K562 (cell line): ENCODE measurements around the gene SDK1. TPM values are rescaled to one million over a fixed set of nuclear protein-coding genes. Genes with fewer than 3 reads are reported as not detected.
A peak's percentile ranks its signal among the peaks of the same experiment; 100 is the strongest.

Experiments used
- ATAC-seq: fragments of 200-7000 bp; cut with Tn5 transposase; 3 replicates; pipeline ENCODE4 v1.9.1; 2020; ENCODE audit warnings: moderate library complexity
- BruUV-seq: library from RNA; stranded (reverse); fragments of 400-500 nt; replicated peaks from 2 replicates; lab custom pipeline; 2021; lab: Mats Ljungman, UMichigan
- CTCF ChIA-PET: fragments of 300-600 bp; formaldehyde crosslinking; extraction: SDS; loops from one replicate; lab custom pipeline; 2021; ENCODE audit warnings: low intra/inter-chr PET ratio; lab: Yijun Ruan, JAX
- POLR2A ChIA-PET: fragments of 300-600, 350-650 bp; sonication (Branson Sonifier 250); formaldehyde crosslinking; extraction: SDS; loops from one replicate; lab custom pipeline; 2021; ENCODE audit warnings: antibody characterized with exemption, inconsistent platforms; lab: Yijun Ruan, JAX
- DNase-seq, 4 experiments: peaks; one replicate each; pipeline versions ENCODE4 v3.0.0 to v3.0.0-alpha.2; 2011 to 2018; ENCODE audit warnings: low spot score in 3 of 4, mixed read lengths in 3 of 4; ENCODE audit errors: extremely low read depth in 1 of 4
- FAIRE-seq: peaks from 2 replicates; lab custom pipeline; 2011; peaks lifted over from hg19 to GRCh38; lab: Jason Lieb, UNC
- H2AFZ ChIP-seq: 2 replicates; pipeline ENCODE4 v1.6.0; 2011; ENCODE audit warnings: low read depth, low read length, control low read depth, inconsistent platforms
- H3K27ac ChIP-seq: fragments of 200-600 bp; 3 replicates; pipeline ENCODE4 v1.8.0; 2011; ENCODE audit warnings: low read depth, mild to moderate bottlenecking, control low read depth, inconsistent platforms, low read length, moderate library complexity, mixed read lengths; ENCODE audit errors: extremely low read depth
- H3K27me3 ChIP-seq, 2 experiments: fragments of 300-600 bp in 1 of 2; 2 replicates in 1 of 2; 3 replicates in 1 of 2; pipeline versions ENCODE4 v1.6.0 to v1.8.0; 2011; ENCODE audit warnings: inconsistent platforms in 2 of 2, low read length in 2 of 2, mild to moderate bottlenecking in 1 of 2, mixed read lengths in 1 of 2, moderate library complexity in 1 of 2; ENCODE audit not compliant: control insufficient read depth in 2 of 2, insufficient read depth in 2 of 2
- H3K36me3 ChIP-seq: fragments of 300-600 bp; 3 replicates; pipeline ENCODE4 v1.8.0; 2011; ENCODE audit warnings: mild to moderate bottlenecking, low read length, inconsistent platforms; ENCODE audit not compliant: control insufficient read depth, insufficient read depth
- H3K4me1 ChIP-seq, 2 experiments: fragments of 200-600 bp in 1 of 2; replicated peaks in 1 of 2; 2 replicates in 1 of 2; 3 replicates in 1 of 2; pipeline versions ENCODE4 v1.5.1 to v1.8.0; 2011; ENCODE audit warnings: inconsistent platforms in 2 of 2, low read length in 2 of 2, mild to moderate bottlenecking in 1 of 2, mixed read lengths in 1 of 2, moderate library complexity in 1 of 2; ENCODE audit not compliant: control insufficient read depth in 2 of 2, insufficient read depth in 2 of 2
- H3K4me2 ChIP-seq: 2 replicates; pipeline ENCODE4 v1.6.1; 2011; ENCODE audit warnings: low read length, control low read depth, inconsistent platforms, mixed read lengths; ENCODE audit not compliant: insufficient read depth
- H3K4me3 ChIP-seq: fragments of 200-600 bp; sonication (generic), shearing (Covaris generic); 2 replicates; pipeline ENCODE4 v1.5.1; 2016; ENCODE audit warnings: control low read depth, inconsistent platforms
- H3K79me2 ChIP-seq: fragments of 200-600 bp; 3 replicates; pipeline ENCODE4 v1.8.0; 2011; ENCODE audit warnings: low read length, inconsistent platforms; ENCODE audit not compliant: control insufficient read depth, insufficient read depth
- H3K9ac ChIP-seq, 2 experiments: 2 replicates each; pipeline versions ENCODE4 v1.6.0 to v1.6.1; 2011; ENCODE audit warnings: low read depth in 2 of 2, low read length in 2 of 2, control low read depth in 1 of 2, inconsistent platforms in 1 of 2, mild to moderate bottlenecking in 1 of 2, mixed read lengths in 1 of 2; ENCODE audit not compliant: insufficient read depth in 1 of 2
- H3K9me1 ChIP-seq: one replicate; pipeline ENCODE4 v1.6.0; 2011; ENCODE audit warnings: inconsistent platforms, mild to moderate bottlenecking, low read length, moderate library complexity; ENCODE audit not compliant: control insufficient read depth, insufficient read depth
- H3K9me3 ChIP-seq: replicated peaks from 2 replicates; pipeline ENCODE4 v1.5.1; 2011; ENCODE audit warnings: low read depth, low read length, inconsistent platforms; ENCODE audit not compliant: control insufficient read depth, insufficient read depth
- H4K20me1 ChIP-seq: replicated peaks from 2 replicates; pipeline ENCODE4 v1.6.1; 2011; ENCODE audit warnings: low read length, inconsistent platforms, mixed read lengths; ENCODE audit not compliant: control insufficient read depth, insufficient read depth
- FOSL1 ChIP-seq: fragments of 200-800 bp; sonication (Bioruptor generic); conservative IDR thresholded peaks from 2 replicates; pipeline ENCODE4 v1.6.1; 2016; ENCODE audit warnings: missing genetic modification characterization, missing compliant biosample characterization
- NFXL1 ChIP-seq: fragments of 450-650 bp; formaldehyde crosslinking; IDR thresholded peaks from 2 replicates; pipeline ENCODE4 v1.4.0; 2021; ENCODE audit warnings: mild to moderate bottlenecking
- RBM25 ChIP-seq: fragments of 200-400 bp; formaldehyde crosslinking; IDR thresholded peaks from 2 replicates; pipeline ENCODE4 v1.6.1; 2018; ENCODE audit warnings: low read length, low read depth, moderate library complexity; ENCODE audit not compliant: severe bottlenecking
- SPI1 ChIP-seq: IDR thresholded peaks from 2 replicates; pipeline ENCODE4 v1.6.1; 2011; ENCODE audit warnings: low read depth, low read length, control low read depth, borderline replicate concordance
- TAF1 ChIP-seq: IDR thresholded peaks from 2 replicates; pipeline ENCODE4 v1.6.1; 2011; ENCODE audit warnings: mild to moderate bottlenecking, low read length, moderate library complexity; ENCODE audit not compliant: insufficient read depth, control insufficient read depth, severe bottlenecking; ENCODE audit errors: extremely low read depth
- ZFP1 ChIP-seq: fragments of 450-650 bp; formaldehyde crosslinking; IDR thresholded peaks from 2 replicates; pipeline ENCODE4 v1.4.0; 2020; ENCODE audit warnings: mild to moderate bottlenecking, mixed read lengths
- WGBS: fragments of 100-300 bp; shearing (Covaris generic); methylation state at CpG from one replicate; pipeline ENCODE4 v1.1.6; 2016; ENCODE audit warnings: low coverage, mixed read lengths; ENCODE audit not compliant: insufficient coverage; ENCODE audit errors: missing lambda C conversion rate; 5-methylcytosine and 5-hydroxymethylcytosine counted together
- in situ Hi-C: fragments of 300-500 bp; cut with MboI; formaldehyde crosslinking; loops from 4 replicates; pipeline ENCODE4 v1.15.0; 2018; ENCODE audit warnings: inconsistent platforms, mixed read lengths
- intact Hi-C: fragments of 100-400 bp; cut with micrococcal nuclease; formaldehyde crosslinking; loops from 2 replicates; pipeline ENCODE4 v1.14.2; 2022
- polyA plus RNA-seq, 8 experiments: library from polyadenylated mRNA; depleted of rRNA in 4 of 8; stranded (reverse) in 5 of 8; unstranded in 3 of 8; fragments of >200 nt; fragmentation: Nextera tagmentation in 2 of 8; fragmentation: Illumina TruSeq in 1 of 8; extraction: Ambion mirVana in 2 of 8; extraction: Trizol in 1 of 8; gene quantifications; 2 replicates each; pipeline versions ENCODE4 v1.2.1 to v1.2.3, GENCODE V29; 2011 to 2014; ENCODE audit warnings: inconsistent platforms in 1 of 8, missing spikeins in 1 of 8
- total RNA-seq, 7 experiments: library from RNA; depleted of rRNA in 6 of 7; stranded (reverse); fragments of >200 nt in 6 of 7; fragmentation: Illumina TruSeq in 2 of 7; extraction: Trizol in 2 of 7; gene quantifications; 2 replicates each; pipeline versions ENCODE4 v1.2.1 to v1.2.3, GENCODE V29; 2011 to 2021; ENCODE audit warnings: low replicate concordance in 1 of 7

Gene SDK1
- total and polyA plus RNA-seq, 9 of the 15 experiments (the other 6 are each of a cell fraction or from before 2014, with no cell fraction given) = 0.16 TPM; not detected in 8

DNA sequence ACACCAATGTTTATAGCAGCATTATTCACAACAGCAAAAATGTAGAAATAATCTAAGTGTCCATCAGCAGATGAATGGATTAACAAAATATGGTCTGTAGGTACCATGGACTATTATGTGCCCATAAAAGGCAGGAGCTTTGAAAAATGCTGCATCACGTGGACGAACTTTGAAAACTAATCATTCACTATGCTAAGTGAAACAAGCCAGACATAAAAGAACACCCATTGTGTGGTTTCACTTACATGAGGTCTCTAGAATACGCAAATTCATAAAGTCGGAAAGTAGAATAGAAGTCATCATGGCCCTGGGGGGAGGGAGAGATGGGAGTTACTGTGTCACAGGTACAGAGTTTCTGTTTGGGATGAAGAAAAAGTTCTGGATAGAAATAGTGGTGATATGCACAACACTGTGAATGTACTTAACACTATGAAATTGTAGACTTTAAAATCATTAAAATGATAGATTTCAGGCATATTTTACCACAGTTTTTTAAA, 377.3 kb downstream of the SDK1 start:
- Histone ChIP-seq H2AFZ (no peak overlapping the region), H3K27me3 (peaks cover 0 to under 1% of the 10 kb centered on the region in 2 experiments; a peak in 2 of 5 replicates), H3K9ac (no peak overlapping the region), H3K36me3 (no peaks in the 10 kb centered on the region), H3K79me2 (no peaks in the 10 kb centered on the region), H3K4me3 (no peak overlapping the region), H3K4me1 (no peaks in the 10 kb centered on the region), H4K20me1 (no peaks in the 10 kb centered on the region), H3K9me1 (no peaks in the 10 kb centered on the region), H3K4me2 (no peak overlapping the region), H3K9me3 (no peaks in the 10 kb centered on the region), H3K27ac (no peak overlapping the region)
- POLR2A ChIA-PET = no interaction called here
- intact Hi-C loops = no loop called here
- 0% methylated on average over 4 of the region's 4 CpGs for WGBS
- CTCF ChIA-PET = no interaction called here
- FAIRE-seq = no peak
- no peak for DNase-seq
- in situ Hi-C loops = no loop called here
- TF ChIP-seq TAF1 = no peak
- no peak for TF ChIP-seq SPI1
- TF ChIP-seq NFXL1 (CRISPR knock-in tag) = no peak
- no peak for TF ChIP-seq ZFP1 (CRISPR knock-in tag)
- ATAC-seq = no peak
- no TSS peak for BruUV-seq

DNA sequence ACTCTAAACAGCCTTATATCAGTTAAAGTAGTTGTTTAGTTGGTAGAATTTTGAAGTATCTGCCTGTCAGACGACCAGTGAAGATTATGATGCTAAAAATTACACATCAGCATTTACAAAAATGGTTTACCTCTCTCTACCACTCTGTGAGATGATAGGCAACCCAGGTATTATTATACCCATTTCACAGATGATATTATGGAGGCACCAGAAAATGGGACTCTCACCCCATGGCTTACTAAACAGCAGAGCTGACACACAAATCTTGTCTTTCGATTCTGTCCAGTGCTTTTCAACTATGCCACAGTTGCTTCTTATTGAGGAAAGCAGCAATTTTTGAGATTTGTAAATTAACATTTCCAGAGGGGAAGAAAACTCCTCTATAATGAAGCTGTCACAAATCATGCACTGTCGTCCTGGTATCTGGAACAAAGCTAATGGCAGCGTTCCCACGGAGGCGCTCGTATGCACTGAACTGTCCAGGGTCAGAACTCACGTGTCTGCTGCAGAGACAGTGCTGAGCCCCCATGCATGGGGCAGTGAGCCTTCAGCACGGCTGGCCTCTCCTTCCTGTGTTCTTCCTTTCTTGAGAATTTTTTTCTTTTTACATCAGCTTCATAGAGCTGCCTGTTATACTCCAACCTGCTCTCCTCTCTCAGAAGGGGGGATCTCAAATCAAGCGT, 381.1 kb downstream of the SDK1 start:
- Histone ChIP-seq H3K4me1 (no peaks in the 10 kb centered on the region), H3K9me1 (no peaks in the 10 kb centered on the region), H3K27me3 (peaks cover 0 to 9% of the 10 kb centered on the region in 2 experiments; a peak in 2 of 5 replicates), H3K27ac (no peak overlapping the region), H2AFZ (no peak overlapping the region), H3K36me3 (no peaks in the 10 kb centered on the region), H3K9ac (no peak overlapping the region), H3K9me3 (no peaks in the 10 kb centered on the region), H3K4me3 (no peak overlapping the region), H4K20me1 (no peaks in the 10 kb centered on the region), H3K79me2 (no peaks in the 10 kb centered on the region), H3K4me2 (no peak overlapping the region)
- in situ Hi-C loops (no loop called here), intact Hi-C loops (no loop called here)
- no TSS peak for BruUV-seq
- ChIA-PET POLR2A (no interaction called here), CTCF (no interaction called here)
- DNase-seq (no peak), ATAC-seq (no peak), FAIRE-seq (no peak)
- TF ChIP-seq RBM25 (peak; percentile 40), FOSL1 (tag) (no peak)
- 3% methylated on average over 10 of the region's 10 CpGs for WGBS
